Mucosa of descending colon (tissue), 3 donors: Measurements from ENCODE around the gene RNF214. TPM values are rescaled to one million over a fixed set of nuclear protein-coding genes. Genes with fewer than 3 reads are reported as not detected.

Experiments used
- ATAC-seq: fragments of 200-7000 bp; cut with Tn5 transposase; one replicate; pipeline ENCODE4 v1.9.1; 2020; ENCODE audit warnings: mild to moderate bottlenecking, moderate library complexity
- DNase-seq, 3 donors: peaks; one replicate each; pipeline ENCODE4 v3.0.0-alpha.2; 2020
- H3K36me3 ChIP-seq: fragments of 200-600 bp; one replicate; pipeline ENCODE4 v1.8.0; 2021; ENCODE audit warnings: low read depth, mild to moderate bottlenecking
- H3K4me1 ChIP-seq: fragments of 200-600 bp; one replicate; pipeline ENCODE4 v1.8.0; 2021; ENCODE audit warnings: low read depth, mild to moderate bottlenecking
- H3K4me3 ChIP-seq: fragments of 200-600 bp; one replicate; pipeline ENCODE4 v1.8.0; 2021; ENCODE audit warnings: mild to moderate bottlenecking
- H3K9me3 ChIP-seq: fragments of 200-600 bp; one replicate; pipeline ENCODE4 v1.8.0; 2021; ENCODE audit warnings: mild to moderate bottlenecking
- intact Hi-C, 2 donors: fragments of 100-400 bp; cut with DNase I in 1 of 2; cut with micrococcal nuclease in 1 of 2; formaldehyde crosslinking; loops; one replicate each; pipeline versions ENCODE4 v1.11.0 to v1.11.1; 2022; cut with DNase I, micrococcal nuclease
- total RNA-seq, 3 donors: library from RNA; stranded (reverse); fragmentation: NEBNext Ultra II Directional in 2 of 3; extraction: Animal tissue kit (Norgen Biotek cat#: 25700) in 2 of 3; gene quantifications; one replicate each; pipeline versions ENCODE4 v1.2.1 to v1.2.4, GENCODE V29; 2021 to 2023
- TF ChIP-seq, protein P1 (sequence below): fragments of 200-600 bp; IDR thresholded peaks from one replicate; pipeline ENCODE4 v1.8.0; 2022; ENCODE audit warnings: antibody characterized with exemption, mild to moderate bottlenecking
- donor health status: DM: no; HTN: no; CAD: no; lungs with moderate emphysema.
- donor health status: DM: no; HTN: no; CAD: no.
- donor health status: DM: no; HTN: yes; CAD: no.

The RNF214 gene
- total RNA-seq, 3 donors from 2014 or later: 22.0 to 38.1 (median 25.4) TPM

DNA sequence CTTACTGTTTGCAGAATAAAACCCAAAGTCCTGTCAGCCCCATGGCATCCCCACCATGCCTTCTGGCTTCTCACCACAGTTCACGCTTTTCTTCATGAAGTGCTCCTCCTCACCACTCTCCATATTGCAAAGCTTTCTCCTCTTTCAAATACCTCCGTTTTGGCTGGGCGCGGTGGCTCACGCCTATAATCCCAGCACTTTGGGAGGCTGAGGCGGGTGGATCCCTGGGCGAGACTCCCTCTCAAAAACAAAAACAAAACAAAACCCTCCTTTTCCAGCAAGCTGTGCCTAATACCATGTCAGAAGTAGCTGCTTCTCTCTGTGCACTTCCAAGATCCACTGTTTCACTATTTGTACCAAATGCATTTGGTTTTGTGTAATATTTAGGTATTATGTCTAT, 76.8 kb downstream of the RNF214 start:
- intact Hi-C loops: no loop called here
- no peak for DNase-seq
- Histone ChIP-seq H3K9me3 (no peaks in the 10 kb centered on the region), H3K4me3 (no peak overlapping the region), H3K36me3 (no peaks in the 10 kb centered on the region), H3K4me1 (no peaks in the 10 kb centered on the region)
- no peak for ATAC-seq
- TF ChIP-seq, protein P1, sequence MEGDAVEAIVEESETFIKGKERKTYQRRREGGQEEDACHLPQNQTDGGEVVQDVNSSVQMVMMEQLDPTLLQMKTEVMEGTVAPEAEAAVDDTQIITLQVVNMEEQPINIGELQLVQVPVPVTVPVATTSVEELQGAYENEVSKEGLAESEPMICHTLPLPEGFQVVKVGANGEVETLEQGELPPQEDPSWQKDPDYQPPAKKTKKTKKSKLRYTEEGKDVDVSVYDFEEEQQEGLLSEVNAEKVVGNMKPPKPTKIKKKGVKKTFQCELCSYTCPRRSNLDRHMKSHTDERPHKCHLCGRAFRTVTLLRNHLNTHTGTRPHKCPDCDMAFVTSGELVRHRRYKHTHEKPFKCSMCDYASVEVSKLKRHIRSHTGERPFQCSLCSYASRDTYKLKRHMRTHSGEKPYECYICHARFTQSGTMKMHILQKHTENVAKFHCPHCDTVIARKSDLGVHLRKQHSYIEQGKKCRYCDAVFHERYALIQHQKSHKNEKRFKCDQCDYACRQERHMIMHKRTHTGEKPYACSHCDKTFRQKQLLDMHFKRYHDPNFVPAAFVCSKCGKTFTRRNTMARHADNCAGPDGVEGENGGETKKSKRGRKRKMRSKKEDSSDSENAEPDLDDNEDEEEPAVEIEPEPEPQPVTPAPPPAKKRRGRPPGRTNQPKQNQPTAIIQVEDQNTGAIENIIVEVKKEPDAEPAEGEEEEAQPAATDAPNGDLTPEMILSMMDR: no peak

DNA sequence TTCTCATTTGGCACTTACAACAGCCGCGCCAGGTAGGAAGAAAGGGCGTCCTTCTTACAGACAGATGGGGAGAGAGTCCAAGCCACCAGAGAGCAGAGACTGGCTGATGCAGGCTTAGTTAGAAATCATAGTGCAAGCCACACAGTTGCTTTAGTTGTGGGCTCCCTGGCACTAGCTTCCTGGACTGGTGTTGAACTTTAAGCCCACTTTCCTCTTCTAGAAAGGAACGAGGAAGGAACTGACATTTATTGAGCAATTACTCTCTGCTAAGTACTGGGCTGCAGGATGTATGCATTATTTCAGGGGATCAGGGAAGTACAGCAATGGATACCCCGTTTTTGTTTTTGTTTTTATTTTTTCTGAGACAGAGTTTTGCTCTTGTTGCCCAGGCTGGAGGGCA, 80.6 kb downstream of the RNF214 start:
- no peak for DNase-seq
- TF ChIP-seq, protein P1: no peak
- intact Hi-C loops: no loop called here
- Histone ChIP-seq H3K36me3 (no peaks in the 10 kb centered on the region), H3K4me1 (peaks cover 8% of the 10 kb centered on the region), H3K4me3 (no peak overlapping the region), H3K9me3 (no peaks in the 10 kb centered on the region)
- ATAC-seq: peak; percentile 57

DNA sequence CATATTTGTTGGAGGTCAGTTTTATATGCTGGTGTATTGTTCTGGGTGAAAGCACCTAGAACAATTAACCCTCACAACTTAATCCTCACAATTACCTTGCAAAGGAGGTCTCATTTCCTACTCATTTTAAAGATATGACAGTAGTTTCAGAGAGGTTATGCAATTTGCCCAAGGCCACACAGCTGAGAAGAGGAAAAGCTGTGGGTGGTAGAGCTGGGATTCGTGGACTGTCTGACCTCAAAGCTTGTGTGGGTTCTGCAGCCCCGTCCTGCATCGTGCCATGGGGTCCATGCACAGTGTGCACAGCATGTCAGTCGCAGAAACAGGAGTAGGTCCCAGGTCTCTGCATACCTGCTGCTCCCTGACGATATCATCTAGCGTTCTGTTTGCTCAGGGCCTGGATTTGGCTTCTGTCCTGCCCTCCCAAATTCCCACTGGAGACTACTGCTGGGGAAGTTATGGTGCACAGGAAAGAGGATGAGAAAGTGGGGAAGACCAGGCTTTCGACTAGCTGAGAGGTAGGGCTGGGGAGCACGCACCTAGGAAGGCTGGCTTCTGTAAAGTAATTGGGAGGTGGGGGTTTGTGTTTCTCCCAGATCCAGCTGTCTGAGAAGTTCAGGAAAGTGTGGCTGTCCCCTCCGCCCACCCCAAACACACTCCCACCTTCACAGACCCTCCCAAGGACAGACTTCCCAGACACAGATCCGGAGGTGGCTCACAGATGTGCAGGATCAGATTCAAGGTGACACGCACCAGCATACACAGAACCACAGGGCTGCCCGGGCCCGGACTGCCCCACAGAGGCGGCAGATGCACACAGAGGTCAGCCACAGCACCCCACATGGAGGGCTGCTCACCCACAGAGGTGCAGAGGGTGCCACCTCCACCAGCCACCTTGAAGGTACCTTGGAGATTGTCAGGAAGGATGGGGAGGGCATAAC, 81.6 kb downstream of the RNF214 start:
- DNase-seq (no peak), ATAC-seq (no peak)
- intact Hi-C loops: no loop called here
- Histone ChIP-seq H3K4me1 (peaks cover 8% of the 10 kb centered on the region), H3K36me3 (no peaks in the 10 kb centered on the region), H3K4me3 (no peak overlapping the region), H3K9me3 (no peaks in the 10 kb centered on the region)
- TF ChIP-seq, protein P1: no peak

DNA sequence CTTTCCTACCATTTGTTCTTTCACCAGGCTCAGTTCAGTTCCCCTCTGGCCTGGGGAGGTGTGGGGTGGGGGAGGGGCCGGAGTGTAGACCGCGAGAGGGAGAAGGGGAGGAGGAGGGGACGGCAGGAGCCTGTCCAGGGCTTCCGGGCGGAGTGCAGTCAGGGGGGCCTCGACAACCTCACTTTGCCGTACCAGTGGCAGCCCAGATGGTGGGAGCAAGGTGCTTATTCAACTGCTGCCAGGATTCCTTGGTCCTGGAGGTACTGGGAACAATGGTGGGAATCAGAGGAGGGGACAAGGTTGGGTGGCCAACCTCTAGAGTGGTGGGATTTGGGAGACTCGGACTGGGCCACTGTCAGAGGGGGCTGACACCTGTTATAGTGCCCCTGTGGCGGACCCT, 82.4 kb downstream of the RNF214 start:
- Histone ChIP-seq H3K4me1 (peaks cover 8% of the 10 kb centered on the region), H3K9me3 (no peaks in the 10 kb centered on the region), H3K36me3 (no peaks in the 10 kb centered on the region), H3K4me3 (no peak overlapping the region)
- DNase-seq (no peak), ATAC-seq (no peak)
- TF ChIP-seq, protein P1: no peak
- intact Hi-C loops: no loop called here

DNA sequence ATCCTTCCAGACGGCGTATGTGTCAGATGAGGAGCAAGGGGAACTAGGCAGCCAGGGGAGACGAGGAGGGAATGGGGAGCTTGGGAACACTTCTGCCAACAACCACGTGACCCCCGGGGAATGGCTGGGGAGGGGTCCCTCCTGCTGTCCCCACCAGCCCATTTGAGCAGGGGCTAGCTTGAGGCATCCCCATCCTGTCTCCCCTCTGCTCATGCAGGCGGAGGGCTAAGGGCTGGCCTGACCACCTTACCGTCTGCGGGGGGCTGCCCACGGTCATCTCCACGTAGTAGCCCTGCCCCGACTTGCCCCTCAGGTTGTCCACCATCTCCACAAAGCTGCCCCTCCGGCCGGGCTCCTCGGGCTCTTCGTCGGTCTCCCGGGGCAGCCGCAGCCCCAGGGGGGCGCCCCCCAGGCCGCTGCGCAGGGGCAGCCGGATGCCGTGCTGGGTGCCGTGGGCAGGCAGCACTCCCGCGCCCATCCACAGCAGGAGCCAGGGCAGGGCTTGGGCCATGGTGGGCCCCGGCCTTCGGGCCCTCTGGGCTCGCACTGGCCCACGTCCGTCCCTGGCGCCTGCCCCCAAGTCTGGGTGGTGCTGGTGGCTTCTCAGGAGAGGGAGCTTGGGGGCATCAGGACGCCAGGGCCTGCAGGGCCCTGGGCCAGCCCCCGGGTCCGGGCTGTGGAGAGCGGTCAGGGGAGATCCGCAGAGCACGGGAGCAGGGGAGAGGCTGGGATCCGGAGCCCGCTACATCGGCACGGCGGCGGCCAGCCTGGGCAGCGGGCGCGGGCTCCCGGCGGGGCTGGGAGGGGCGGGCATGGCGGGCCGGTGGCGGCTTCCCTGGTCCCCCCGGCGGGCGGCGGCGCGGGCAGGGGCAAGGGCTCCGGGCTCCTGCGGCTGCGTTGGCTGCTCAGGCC, 83.1 kb downstream of the RNF214 start:
- peak; percentile 68 for ATAC-seq
- Histone ChIP-seq H3K9me3 (no peaks in the 10 kb centered on the region), H3K36me3 (no peaks in the 10 kb centered on the region), H3K4me3 (peak overlapping the region; percentile 44), H3K4me1 (peaks cover 8% of the 10 kb centered on the region)
- intact Hi-C loops: no loop called here
- TF ChIP-seq, protein P1: no peak
- DNase-seq: peak in 1 of 3 donors; percentile 35
